Measurements from ENCODE around the gene CLIP2. TPM values are rescaled to one million over a fixed set of nuclear protein-coding genes. Genes with fewer than 3 reads are reported as not detected.

Gene CLIP2
- total and polyA plus RNA-seq, 7 donors = 20.7 to 56.4 (median 23.4) TPM

DNA sequence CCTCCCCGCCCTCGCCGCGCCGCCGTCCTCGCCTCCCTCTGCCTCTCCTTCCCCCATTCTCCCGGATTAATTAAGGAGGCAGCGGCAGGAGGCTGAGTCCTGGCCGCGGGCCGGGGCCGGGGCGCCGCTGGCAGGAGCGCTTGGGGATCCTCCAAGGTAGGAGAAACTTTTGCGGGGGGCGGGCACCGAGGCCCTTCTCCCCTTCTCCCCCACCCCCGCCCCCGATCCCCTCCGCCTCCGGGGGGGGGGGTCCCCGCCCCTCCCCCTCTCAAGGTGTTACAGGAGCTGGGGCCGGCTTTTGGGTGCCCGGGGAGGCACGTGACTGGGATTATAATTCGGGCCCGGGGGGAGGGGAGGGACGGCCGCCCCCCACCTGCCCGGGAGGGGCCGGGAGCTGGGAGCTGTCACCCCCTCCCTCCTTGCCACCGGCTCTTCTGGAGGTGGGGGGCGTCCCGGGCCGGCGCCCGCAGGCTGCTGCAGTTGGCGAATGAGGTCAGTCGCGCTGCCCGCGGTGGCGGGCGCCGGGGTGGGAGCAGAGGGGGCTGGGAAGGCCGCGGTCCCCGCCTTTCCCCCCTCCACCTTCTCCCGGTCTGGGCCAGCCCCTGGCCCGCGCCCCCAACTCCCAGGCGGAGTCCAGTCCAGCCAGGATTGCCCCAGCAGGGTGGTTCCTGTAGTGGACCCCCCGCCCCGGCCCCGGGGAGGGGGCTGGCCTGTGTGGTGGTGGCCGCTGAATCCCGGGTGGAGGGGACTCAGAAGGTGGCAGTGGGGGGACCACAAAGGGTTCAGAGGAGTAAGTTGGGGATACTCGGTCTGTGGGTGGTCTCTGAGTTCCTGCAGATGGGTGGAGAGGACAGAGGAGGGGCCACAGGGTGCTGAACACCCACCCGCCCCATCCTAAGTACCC lies 165.1 kb downstream of the CLIP2 start:
- intact Hi-C loops (cut with DNase I) = loop anchor here (5.0 kb wide), 1 partner anchor 48 kb away; no protein-coding TSS in a partner anchor
- H3K4me3 ChIP-seq = peak overlapping the region; percentile 78 to 89 (median 86)
- TF ChIP-seq, protein P1, sequence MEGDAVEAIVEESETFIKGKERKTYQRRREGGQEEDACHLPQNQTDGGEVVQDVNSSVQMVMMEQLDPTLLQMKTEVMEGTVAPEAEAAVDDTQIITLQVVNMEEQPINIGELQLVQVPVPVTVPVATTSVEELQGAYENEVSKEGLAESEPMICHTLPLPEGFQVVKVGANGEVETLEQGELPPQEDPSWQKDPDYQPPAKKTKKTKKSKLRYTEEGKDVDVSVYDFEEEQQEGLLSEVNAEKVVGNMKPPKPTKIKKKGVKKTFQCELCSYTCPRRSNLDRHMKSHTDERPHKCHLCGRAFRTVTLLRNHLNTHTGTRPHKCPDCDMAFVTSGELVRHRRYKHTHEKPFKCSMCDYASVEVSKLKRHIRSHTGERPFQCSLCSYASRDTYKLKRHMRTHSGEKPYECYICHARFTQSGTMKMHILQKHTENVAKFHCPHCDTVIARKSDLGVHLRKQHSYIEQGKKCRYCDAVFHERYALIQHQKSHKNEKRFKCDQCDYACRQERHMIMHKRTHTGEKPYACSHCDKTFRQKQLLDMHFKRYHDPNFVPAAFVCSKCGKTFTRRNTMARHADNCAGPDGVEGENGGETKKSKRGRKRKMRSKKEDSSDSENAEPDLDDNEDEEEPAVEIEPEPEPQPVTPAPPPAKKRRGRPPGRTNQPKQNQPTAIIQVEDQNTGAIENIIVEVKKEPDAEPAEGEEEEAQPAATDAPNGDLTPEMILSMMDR (IDR thresholded peaks at IDR 0.05) = no peak
- TF ChIP-seq POLR2AphosphoS5 (IDR thresholded peaks at IDR 0.05) (no peak), EP300 (IDR thresholded peaks at IDR 0.05) (no peak), POLR2A (IDR thresholded peaks at IDR 0.05) (no peak)
- H3K4me1 ChIP-seq = peaks cover 2 to 32% (median 28%) of the 10 kb centered on the region in 4 donors
- H3K27ac ChIP-seq = peak overlapping the region; percentile 88 to 96 (median 92)
- WGBS, 2 donors = 1 to 7% methylated on average over 61 of the region's 61 CpGs
- H3K27me3 ChIP-seq = no peaks in the 10 kb centered on the region
- DNase-seq = peak; percentile 72
- H3K36me3 ChIP-seq = no peaks in the 10 kb centered on the region
- H3K9me3 ChIP-seq = no peaks in the 10 kb centered on the region

DNA sequence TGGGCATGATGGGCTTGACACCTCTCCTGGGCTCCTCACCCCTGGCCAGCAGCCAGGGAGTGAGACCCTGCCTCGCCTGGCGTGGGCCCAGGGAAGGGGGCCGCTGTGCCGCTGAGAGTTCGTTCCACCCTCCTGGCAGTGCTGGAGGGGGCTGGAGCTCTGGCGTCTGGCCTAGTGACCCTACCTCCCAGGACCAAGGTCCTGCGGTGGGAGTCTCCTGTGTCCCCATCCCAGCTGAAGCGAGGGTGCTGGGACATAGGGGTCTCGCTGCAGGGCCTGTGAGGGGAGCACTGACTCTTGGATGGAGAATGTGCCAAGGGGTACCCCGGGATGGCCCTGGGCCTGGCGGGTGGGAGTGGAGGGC lies 165.7 kb downstream of the CLIP2 start:
- 33 to 61% methylated on average over 11 of the region's 11 CpGs for WGBS, 2 donors
- TF ChIP-seq POLR2A (IDR thresholded peaks at IDR 0.05) = no peak
- no peak for TF ChIP-seq POLR2AphosphoS5 (IDR thresholded peaks at IDR 0.05)
- H3K4me1 ChIP-seq = peaks cover 2 to 32% (median 28%) of the 10 kb centered on the region in 4 donors
- H3K27me3 ChIP-seq = no peaks in the 10 kb centered on the region
- no peaks in the 10 kb centered on the region for H3K36me3 ChIP-seq
- DNase-seq = no peak
- H3K27ac ChIP-seq = peak overlapping the region; percentile 88 to 96 (median 92)
- H3K9me3 ChIP-seq = no peaks in the 10 kb centered on the region
- H3K4me3 ChIP-seq = peak overlapping the region; percentile 78 to 89 (median 86)
- intact Hi-C loops (cut with DNase I) = loop anchor here (5.0 kb wide), 1 partner anchor 47 kb away; no protein-coding TSS in a partner anchor

DNA sequence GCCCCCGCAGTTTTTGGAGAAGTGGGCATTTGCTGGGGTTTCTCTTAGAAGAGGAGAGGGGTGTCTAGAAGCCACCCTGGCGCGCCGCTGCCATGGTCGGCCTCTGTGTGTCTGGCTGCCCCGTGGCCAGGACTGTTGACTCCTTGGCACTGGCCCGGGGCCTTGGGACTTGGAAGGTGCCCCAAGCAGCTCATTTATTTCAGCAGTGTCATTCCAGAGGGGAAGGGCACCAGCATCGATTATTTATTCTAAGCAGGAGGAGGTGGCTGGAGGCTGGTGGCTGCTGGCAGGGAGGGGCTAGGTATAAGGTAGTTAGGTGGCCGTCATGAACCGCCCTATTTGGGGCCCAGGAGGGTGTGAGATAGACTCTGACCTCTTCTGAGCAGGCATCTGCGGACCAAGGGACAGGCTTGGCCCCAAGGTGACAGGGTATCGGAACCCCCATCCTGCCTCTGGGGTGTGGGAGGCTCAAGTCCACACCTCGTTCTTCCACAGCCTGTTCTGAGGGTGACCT lies 166.1 kb downstream of the CLIP2 start:
- H3K4me1 ChIP-seq = peaks cover 2 to 32% (median 28%) of the 10 kb centered on the region in 4 donors
- no peaks in the 10 kb centered on the region for H3K9me3 ChIP-seq
- H3K27ac ChIP-seq = peak overlapping the region; percentile 88 to 96 (median 92)
- H3K36me3 ChIP-seq = no peaks in the 10 kb centered on the region
- no peaks in the 10 kb centered on the region for H3K27me3 ChIP-seq
- 20 to 64% methylated on average over 13 of the region's 13 CpGs for WGBS, 2 donors
- intact Hi-C loops (cut with DNase I) = no loop called here
- TF ChIP-seq, protein P1 (IDR thresholded peaks at IDR 0.05) = no peak
- peak in 1 of 4 donors; percentile 26 for TF ChIP-seq POLR2AphosphoS5 (IDR thresholded peaks at IDR 0.05)
- peak overlapping the region in 3 of 4 donors; percentile 78 to 89 (median 84) for H3K4me3 ChIP-seq
- DNase-seq = no peak

Other genes with a start within 250 kb of the CLIP2 start
- gene LIMK1, start 205.6 kb upstream of the CLIP2 start, total RNA-seq = 10 to 100 TPM in 1 of 4 donors, 1 to 10 TPM in 3; 4.6 to 15.0 (median 6.5) TPM
- 10 to 100 TPM in 1 of 3 donors, 1 to 10 TPM in 2; 9.6 to 16.3 (median 9.7) TPM for gene LIMK1, start 205.6 kb upstream of the CLIP2 start, polyA plus RNA-seq
- gene EIF4H, start 115.1 kb upstream of the CLIP2 start, total RNA-seq = 100 to 1,000 TPM; 201 to 274 (median 228) TPM
- gene EIF4H, start 115.1 kb upstream of the CLIP2 start, polyA plus RNA-seq = 100 to 1,000 TPM; 196 to 258 (median 224) TPM
- 10 to 100 TPM in 1 of 4 donors, 1 to 10 TPM in 3; 2.5 to 13.0 (median 4.4) TPM for gene LAT2, start 79.4 kb upstream of the CLIP2 start, total RNA-seq
- 10 to 100 TPM in 2 of 3 donors, 1 to 10 TPM in 1; 4.8 to 31.1 (median 16.2) TPM for gene LAT2, start 79.4 kb upstream of the CLIP2 start, polyA plus RNA-seq
- 10 to 100 TPM in 3 of 4 donors, 1 to 10 TPM in 1; 3.3 to 17.8 (median 14.8) TPM for gene RFC2, start 35.0 kb upstream of the CLIP2 start, total RNA-seq
- gene RFC2, start 35.0 kb upstream of the CLIP2 start, polyA plus RNA-seq = 10 to 100 TPM; 18.0 to 30.0 (median 22.2) TPM
- 10 to 100 TPM; 15.0 to 24.2 (median 17.9) TPM for gene GTF2IRD1, start 164.5 kb downstream of the CLIP2 start, total RNA-seq
- 10 to 100 TPM in 1 of 3 donors, 1 to 10 TPM in 2; 1.8 to 13.6 (median 3.5) TPM for gene GTF2IRD1, start 164.5 kb downstream of the CLIP2 start, polyA plus RNA-seq

Data from sigmoid colon (tissue), 7 donors.